Fibroblast of mammary gland (primary cell): ENCODE results near the gene NKX6-2.

ENCODE experiments used
- DNase-seq: peaks from one replicate; pipeline ENCODE4 v3.0.0-alpha.2; 2010; ENCODE audit warnings: low read depth
- H3K4me3 ChIP-seq: 2 replicates; pipeline ENCODE4 v1.5.1; 2011; ENCODE audit warnings: low read depth, mild to moderate bottlenecking, low read length, moderate library complexity; ENCODE audit not compliant: control insufficient read depth
- CTCF ChIP-seq: conservative IDR thresholded peaks from 2 replicates; pipeline ENCODE4 v1.5.1; 2011; ENCODE audit warnings: low read depth, low read length, inconsistent platforms; ENCODE audit not compliant: control insufficient read depth, insufficient read depth

Gene NKX6-2

GRCh38 chr10:132785723-132786475 is at the start of gene NKX6-2:
Gene NKX6-2 (minus strand): TSS chr10:132786147. CDS start chr10:132785948, 199 bp downstream.
- TF ChIP-seq CTCF, result no peak
- peak; percentile 9 for DNase-seq
- no peak within 1 kb of the TSS for H3K4me3 ChIP-seq

GRCh38 chr10:132834891-132835847 is 49.2 kb upstream of the NKX6-2 start:
- H3K4me3 ChIP-seq, result no peak overlapping the region
- no peak for TF ChIP-seq CTCF
- no peak for DNase-seq

GRCh38 chr10:132834311-132834761 is 48.4 kb upstream of the NKX6-2 start:
- no peak for DNase-seq
- TF ChIP-seq CTCF, result no peak

GRCh38 chr10:132833421-132834111 is 47.6 kb upstream of the NKX6-2 start:
- TF ChIP-seq CTCF, result no peak
- DNase-seq, result no peak
- H3K4me3 ChIP-seq, result no peak overlapping the region

More at GRCh38 chr10:132834311-132834761, 48.4 kb upstream of the NKX6-2 start:
- H3K4me3 ChIP-seq, result no peak overlapping the region

GRCh38 chr10:132832186-132832969 is 46.4 kb upstream of the NKX6-2 start:
- no peak for TF ChIP-seq CTCF
- DNase-seq, result no peak
- no peak overlapping the region for H3K4me3 ChIP-seq

GRCh38 chr10:132829403-132829802 is 43.5 kb upstream of the NKX6-2 start:
- H3K4me3 ChIP-seq, result no peak overlapping the region
- no peak for TF ChIP-seq CTCF
- DNase-seq, result no peak
